Uterus (tissue), 2 donors: Measurements from ENCODE around the gene ADCY2.

ENCODE experiments used
- POLR2A ChIP-seq, 2 donors: fragments of 450-650 bp; IDR thresholded peaks; one replicate each; pipeline ENCODE4 v1.6.1; 2016; ENCODE audit warnings: antibody characterized with exemption in 2 of 2, mild to moderate bottlenecking in 1 of 2, moderate library complexity in 1 of 2
- TF ChIP-seq, protein P1 (sequence below), 4 experiments: fragments of 200-600 bp in 2 of 4; fragments of 450-650 bp in 2 of 4; sonication (generic) in 2 of 4; IDR thresholded peaks; one replicate each; pipeline ENCODE4 v1.5.1; 2016 to 2019; ENCODE audit warnings: antibody characterized with exemption in 4 of 4, mild to moderate bottlenecking in 2 of 4, moderate library complexity in 1 of 4

DNA sequence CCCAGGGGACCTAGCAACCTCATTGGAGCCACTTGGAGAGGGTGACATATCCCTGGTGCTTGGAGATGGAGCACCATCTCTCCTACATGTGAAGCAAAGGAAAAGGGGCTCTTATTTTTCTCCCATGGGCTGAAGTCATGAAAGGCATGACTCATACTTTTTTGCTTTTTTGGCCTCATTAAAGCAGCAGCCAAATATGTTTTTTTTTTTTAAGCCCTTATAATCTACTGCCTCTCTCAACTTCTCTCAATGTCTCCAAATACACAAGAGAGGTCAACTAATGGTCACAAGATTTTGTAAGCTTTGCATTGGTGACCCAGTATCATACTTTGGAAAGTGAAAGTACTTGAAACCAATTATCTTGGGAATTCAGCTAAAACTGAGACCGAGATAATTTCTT is 456.6 kb downstream of the ADCY2 start:
- TF ChIP-seq, protein P1, sequence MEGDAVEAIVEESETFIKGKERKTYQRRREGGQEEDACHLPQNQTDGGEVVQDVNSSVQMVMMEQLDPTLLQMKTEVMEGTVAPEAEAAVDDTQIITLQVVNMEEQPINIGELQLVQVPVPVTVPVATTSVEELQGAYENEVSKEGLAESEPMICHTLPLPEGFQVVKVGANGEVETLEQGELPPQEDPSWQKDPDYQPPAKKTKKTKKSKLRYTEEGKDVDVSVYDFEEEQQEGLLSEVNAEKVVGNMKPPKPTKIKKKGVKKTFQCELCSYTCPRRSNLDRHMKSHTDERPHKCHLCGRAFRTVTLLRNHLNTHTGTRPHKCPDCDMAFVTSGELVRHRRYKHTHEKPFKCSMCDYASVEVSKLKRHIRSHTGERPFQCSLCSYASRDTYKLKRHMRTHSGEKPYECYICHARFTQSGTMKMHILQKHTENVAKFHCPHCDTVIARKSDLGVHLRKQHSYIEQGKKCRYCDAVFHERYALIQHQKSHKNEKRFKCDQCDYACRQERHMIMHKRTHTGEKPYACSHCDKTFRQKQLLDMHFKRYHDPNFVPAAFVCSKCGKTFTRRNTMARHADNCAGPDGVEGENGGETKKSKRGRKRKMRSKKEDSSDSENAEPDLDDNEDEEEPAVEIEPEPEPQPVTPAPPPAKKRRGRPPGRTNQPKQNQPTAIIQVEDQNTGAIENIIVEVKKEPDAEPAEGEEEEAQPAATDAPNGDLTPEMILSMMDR (IDR thresholded peaks at IDR 0.05): no peak
- TF ChIP-seq POLR2A (IDR thresholded peaks at IDR 0.05): no peak
